ENCODE measurements around the gene ZBED4.

Gene ZBED4

GRCh38 chr22:49855251-49855911 lies 1.7 kb downstream of the ZBED4 start:
- peak in 3 of 6 experiments; percentile 23 to 41 (median 29) for DNase-seq

- no peak for DNase-seq
Observed at GRCh38 chr22:49856343-49856742, 2.7 kb downstream of the ZBED4 start.

- DNase-seq: no peak
Observed at GRCh38 chr22:49856766-49857618, 3.3 kb downstream of the ZBED4 start.

- no peak for DNase-seq
Observed at GRCh38 chr22:49858827-49859226, 5.2 kb downstream of the ZBED4 start.

- DNase-seq: no peak
Observed at GRCh38 chr22:49861642-49862495, 8.2 kb downstream of the ZBED4 start.

GRCh38 chr22:49862496-49862776 lies 8.8 kb downstream of the ZBED4 start:
- DNase-seq: no peak

- no peak for DNase-seq
Observed at GRCh38 chr22:49863931-49864330, 10.3 kb downstream of the ZBED4 start.

GRCh38 chr22:49865156-49865555 lies 11.5 kb downstream of the ZBED4 start:
- no peak for DNase-seq

- DNase-seq: no peak
Observed at GRCh38 chr22:49866134-49866533, 12.5 kb downstream of the ZBED4 start.

- no peak for DNase-seq
Observed at GRCh38 chr22:49866646-49867045, 13.0 kb downstream of the ZBED4 start.

GRCh38 chr22:49867303-49868265 lies 13.9 kb downstream of the ZBED4 start:
- no peak for DNase-seq

- DNase-seq: no peak
Observed at GRCh38 chr22:49869086-49869830, 15.6 kb downstream of the ZBED4 start.

- peak in 3 of 6 experiments; percentile 21 to 47 (median 33) for DNase-seq
Observed at GRCh38 chr22:49869845-49870712, 16.4 kb downstream of the ZBED4 start.

GRCh38 chr22:49871482-49871881 lies 17.8 kb downstream of the ZBED4 start:
- DNase-seq: no peak

GRCh38 chr22:49872347-49872746 lies 18.7 kb downstream of the ZBED4 start:
- DNase-seq: no peak

GRCh38 chr22:49873228-49873940 lies 19.7 kb downstream of the ZBED4 start:
- DNase-seq: no peak

GRCh38 chr22:49877642-49878041 lies 24.0 kb downstream of the ZBED4 start:
- no peak for DNase-seq

- no peak for DNase-seq
Observed at GRCh38 chr22:49878206-49878605, 24.6 kb downstream of the ZBED4 start.

GRCh38 chr22:49879871-49880270 lies 26.2 kb downstream of the ZBED4 start:
- no peak for DNase-seq

- DNase-seq: no peak
Observed at GRCh38 chr22:49880281-49880680, 26.6 kb downstream of the ZBED4 start.

Data from stimulated activated naive CD4-positive, alpha-beta T cell (primary cell).